OCI-LY7 (cell line): ENCODE measurements around the gene ABI2.

ENCODE experiments used
- CTCF ChIP-seq: fragments of 200-600 bp; sonication (generic); conservative IDR thresholded peaks from 2 replicates; pipeline ENCODE4 v1.5.1; 2014; ENCODE audit warnings: mild to moderate bottlenecking, antibody characterized with exemption, low read length, moderate library complexity, mixed read lengths
- EZH2phosphoT487 ChIP-seq: fragments of 200-600 bp; sonication (generic); IDR thresholded peaks from 2 replicates; pipeline ENCODE4 v1.6.1; 2018; ENCODE audit warnings: low read depth, borderline replicate concordance, mild to moderate bottlenecking, mixed run types, antibody characterized with exemption, low read length, moderate library complexity, mixed read lengths

GRCh38 chr2:203280428-203281064, 47.6 kb upstream of the ABI2 start:
- TF ChIP-seq CTCF (no peak), EZH2phosphoT487 (no peak)
